ENCODE measurements around the gene SLC66A2. TPM values are rescaled to one million over a fixed set of nuclear protein-coding genes. Genes with fewer than 3 reads are reported as not detected.
"Not testable (repeated sequence)": the region's sequence is repeated elsewhere in the genome, so short reads cannot be mapped to it uniquely, and the experiment has no call there.

Gene SLC66A2
- total and polyA plus RNA-seq, 12 donors: 21.4 to 32.3 (median 25.6) TPM

- Histone ChIP-seq H3K27ac (no peak overlapping the region), H3K9me3 (no peaks in the 10 kb centered on the region), H3K36me3 (peaks cover 0 to 7% (median 0%) of the 10 kb centered on the region in 9 donors), H3K27me3 (peaks cover 0 to 18% (median 0%) of the 10 kb centered on the region in 7 donors), H3K4me1 (peaks cover 2 to 30% (median 9%) of the 10 kb centered on the region in 9 donors), H3K4me3 (no peak overlapping the region)
- ATAC-seq (peak in 1 of 8 donors; percentile 11), DNase-seq (no peak)
- intact Hi-C loops (cut with DNase I): no loop called here
- no peak for TF ChIP-seq CTCF (IDR thresholded peaks at IDR 0.05)
- WGBS, 2 donors: 65 to 68% methylated on average over 29 of the region's 29 CpGs
These were observed 10.3 kb upstream of the SLC66A2 start for GRCh38 chr18:79961527-79962291.

GRCh38 chr18:79960921-79961526 is 9.6 kb upstream of the SLC66A2 start:
- intact Hi-C loops (cut with DNase I): no loop called here
- no peak for DNase-seq
- Histone ChIP-seq H3K9me3 (no peaks in the 10 kb centered on the region), H3K36me3 (peaks cover 0 to under 1% (median 0%) of the 10 kb centered on the region in 9 donors), H3K4me3 (no peak overlapping the region), H3K4me1 (peaks cover 2 to 28% (median 9%) of the 10 kb centered on the region in 9 donors), H3K27ac (no peak overlapping the region), H3K27me3 (peaks cover 0 to 18% (median 0%) of the 10 kb centered on the region in 7 donors)
- 86 to 89% methylated on average over 16 of the region's 16 CpGs for WGBS, 2 donors
- no peak for TF ChIP-seq CTCF (IDR thresholded peaks at IDR 0.05)
- ATAC-seq: no peak

- H3K36me3 ChIP-seq; H3K4me3 ChIP-seq; ATAC-seq; H3K9me3 ChIP-seq; intact Hi-C loops (cut with DNase I); H3K27ac ChIP-seq; DNase-seq: not testable (repeated sequence)
- H3K4me1 ChIP-seq: peaks cover 0 to 22% (median 5%) of the 10 kb centered on the region in 9 donors
- H3K27me3 ChIP-seq: peaks cover 0 to 18% (median 0%) of the 10 kb centered on the region in 7 donors
- WGBS, 2 donors: 39 to 41% methylated on average over 12 of the region's 12 CpGs
These were observed 8.8 kb upstream of the SLC66A2 start for GRCh38 chr18:79960161-79960801.

- Histone ChIP-seq H3K36me3 (no peaks in the 10 kb centered on the region), H3K27ac (no peak overlapping the region), H3K4me1 (peaks cover 0 to 25% (median 1%) of the 10 kb centered on the region in 9 donors), H3K4me3 (no peak overlapping the region), H3K27me3 (peaks cover 0 to 18% (median 0%) of the 10 kb centered on the region in 7 donors), H3K9me3 (no peaks in the 10 kb centered on the region)
- TF ChIP-seq CTCF (IDR thresholded peaks at IDR 0.05): no peak
- DNase-seq: no peak
- 99 to 100% methylated on average over 2 of the region's 2 CpGs for WGBS, 2 donors
- intact Hi-C loops (cut with DNase I): loop anchor here in 1 of 10 donors (10.0 kb wide), 2 partner anchors 76 to 564 kb away; partner anchors contain the start of genes NFATC1 and RBFA
- no peak for ATAC-seq
These were observed 7.5 kb upstream of the SLC66A2 start for GRCh38 chr18:79958981-79959380.
